ENCODE measurements around the gene SWT1.
"Not testable (repeated sequence)": the region's sequence is repeated elsewhere in the genome, so short reads cannot be mapped to it uniquely, and the experiment has no call there.

SWT1 gene

GRCh38 chr1:185292237-185292636, 135.3 kb downstream of the SWT1 start:
- DNase-seq, result no peak

- DNase-seq, result no peak
Observed at GRCh38 chr1:185293967-185294542, 137.1 kb downstream of the SWT1 start.

- DNase-seq, result no peak
Observed at GRCh38 chr1:185295091-185295490, 138.1 kb downstream of the SWT1 start.

- DNase-seq, result peak; percentile 45
Observed at GRCh38 chr1:185297982-185298381, 141.0 kb downstream of the SWT1 start.

GRCh38 chr1:185300152-185300551, 143.2 kb downstream of the SWT1 start:
- DNase-seq, result no peak

- DNase-seq, result no peak
Observed at GRCh38 chr1:185305419-185305818, 148.5 kb downstream of the SWT1 start.

GRCh38 chr1:185308126-185308525, 151.2 kb downstream of the SWT1 start:
- no peak for DNase-seq

GRCh38 chr1:185309566-185309965, 152.6 kb downstream of the SWT1 start:
- DNase-seq, result no peak

GRCh38 chr1:185311589-185312225, 154.7 kb downstream of the SWT1 start:
- no peak for DNase-seq

GRCh38 chr1:185312361-185313138, 155.6 kb downstream of the SWT1 start:
- DNase-seq, result no peak

- peak; percentile 17 for DNase-seq
Observed at GRCh38 chr1:185314411-185314810, 157.4 kb downstream of the SWT1 start.

- DNase-seq, result no peak
Observed at GRCh38 chr1:185315445-185316071, 158.6 kb downstream of the SWT1 start.

- DNase-seq, result peak; percentile 91
Observed at GRCh38 chr1:185316163-185317033, 159.4 kb downstream of the SWT1 start.

GRCh38 chr1:185317034-185317885, 160.3 kb downstream of the SWT1 start, which contains the start of gene IVNS1ABP:
TSS of gene IVNS1ABP (minus strand) at chr1:185317243. CDS start at chr1:185309493, 7,750 bp downstream.
- DNase-seq, result peak; percentile 94

- no peak for DNase-seq
Observed at GRCh38 chr1:185317886-185318310, 160.9 kb downstream of the SWT1 start.

- DNase-seq, result no peak
Observed at GRCh38 chr1:185318431-185319138, 161.6 kb downstream of the SWT1 start.

GRCh38 chr1:185319139-185319475, 162.1 kb downstream of the SWT1 start:
- DNase-seq, result no peak

- DNase-seq, result not testable (repeated sequence)
Observed at GRCh38 chr1:185321104-185321503, 164.1 kb downstream of the SWT1 start.

GRCh38 chr1:185321653-185322221, 164.8 kb downstream of the SWT1 start:
- not testable (repeated sequence) for DNase-seq

GRCh38 chr1:185322636-185323035, 165.7 kb downstream of the SWT1 start:
- no peak for DNase-seq

GRCh38 chr1:185324118-185324517, 167.2 kb downstream of the SWT1 start:
- no peak for DNase-seq
